ENCODE data around the gene RABGAP1L. TPM values are rescaled to one million over a fixed set of nuclear protein-coding genes. Genes with fewer than 3 reads are reported as not detected.
"Not testable (repeated sequence)": the region's sequence is repeated elsewhere in the genome, so short reads cannot be mapped to it uniquely, and the experiment has no call there.

RABGAP1L gene
- total RNA-seq, 1 donor from 2014 or later, result 28.8 TPM

DNA sequence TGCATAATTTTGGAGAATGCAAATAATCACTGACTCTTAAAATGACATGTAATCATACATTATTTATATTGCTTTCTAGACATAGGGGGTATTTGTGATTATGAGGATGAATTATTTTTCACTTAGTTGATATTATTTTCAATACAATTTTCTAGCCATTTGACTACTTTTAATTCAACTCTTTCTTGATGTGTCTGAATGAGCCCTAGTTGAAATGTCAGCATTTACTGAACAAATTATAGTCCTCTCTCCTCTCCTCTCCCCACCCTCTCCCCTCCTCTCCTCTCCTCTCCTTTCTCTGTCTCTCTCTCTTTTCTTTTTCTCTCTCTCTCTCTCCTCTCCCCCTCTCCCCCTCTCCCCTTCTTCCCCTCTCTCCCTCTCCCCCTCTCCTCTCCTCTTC is 483.1 kb downstream of the RABGAP1L start:
- intact Hi-C loops (cut with micrococcal nuclease), result no loop called here
- peaks cover 5% of the 10 kb centered on the region for H3K36me3 Mint-ChIP-seq (ENCODE audit: low read depth)
- DNase-seq (ENCODE audit: low spot score), result no peak
- no peaks in the 10 kb centered on the region for H3K9me3 Mint-ChIP-seq
- H3K4me1 Mint-ChIP-seq (ENCODE audit: low read depth), result peaks cover 2% of the 10 kb centered on the region
- no peak overlapping the region for H3K4me3 Mint-ChIP-seq (ENCODE audit: low read depth)
- no peaks in the 10 kb centered on the region for H3K27me3 Mint-ChIP-seq (ENCODE audit: low read depth)
- H3K27ac Mint-ChIP-seq, result no peak overlapping the region

DNA sequence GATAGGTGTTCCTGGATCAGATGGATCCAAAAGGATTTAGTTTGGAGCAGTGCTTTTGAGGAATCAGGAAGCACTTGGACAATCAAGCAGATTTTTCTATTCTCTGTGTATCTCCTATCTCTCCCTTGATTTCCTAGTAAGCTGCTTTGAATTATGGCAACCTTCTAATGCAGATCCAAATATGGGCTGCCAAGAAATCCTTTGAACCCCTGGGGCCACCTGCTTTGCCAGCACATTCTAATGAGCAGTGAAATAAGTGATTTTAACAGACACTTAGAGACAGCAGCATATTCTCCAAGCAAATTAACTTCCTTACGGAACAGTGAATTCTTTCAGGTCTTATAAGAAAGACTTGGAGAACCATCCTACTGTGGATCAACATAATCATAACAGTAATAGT is 483.9 kb downstream of the RABGAP1L start:
- intact Hi-C loops (cut with micrococcal nuclease), result no loop called here
- no peaks in the 10 kb centered on the region for H3K27me3 Mint-ChIP-seq (ENCODE audit: low read depth)
- no peak overlapping the region for H3K4me3 Mint-ChIP-seq (ENCODE audit: low read depth)
- peaks cover 3% of the 10 kb centered on the region for H3K9me3 Mint-ChIP-seq
- no peak for DNase-seq (ENCODE audit: low spot score)
- H3K36me3 Mint-ChIP-seq (ENCODE audit: low read depth), result no peaks in the 10 kb centered on the region
- H3K27ac Mint-ChIP-seq, result no peak overlapping the region
- H3K4me1 Mint-ChIP-seq (ENCODE audit: low read depth), result peaks cover 2% of the 10 kb centered on the region

DNA sequence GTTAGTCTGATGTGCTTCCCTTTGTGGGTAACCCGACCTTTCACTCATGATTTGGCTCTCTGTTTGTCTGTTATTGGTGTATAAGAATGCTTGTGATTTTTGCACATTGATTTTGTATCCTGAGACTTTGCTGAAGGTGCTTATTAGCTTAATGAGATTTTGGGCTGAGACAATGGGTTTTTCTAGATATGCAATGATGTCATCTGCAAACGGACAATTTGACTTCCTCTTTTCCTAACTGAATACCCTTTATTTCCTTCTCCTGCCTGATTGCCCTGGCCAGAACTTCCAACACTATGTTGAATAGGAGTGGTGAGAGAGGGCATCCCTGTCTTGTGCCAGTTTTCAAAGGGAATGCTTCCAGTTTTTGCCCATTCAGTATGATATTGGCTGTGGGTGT is 490.3 kb downstream of the RABGAP1L start:
- H3K4me1 Mint-ChIP-seq (ENCODE audit: low read depth); H3K27me3 Mint-ChIP-seq (ENCODE audit: low read depth); DNase-seq (ENCODE audit: low spot score); H3K4me3 Mint-ChIP-seq (ENCODE audit: low read depth); intact Hi-C loops (cut with micrococcal nuclease); H3K9me3 Mint-ChIP-seq; H3K36me3 Mint-ChIP-seq (ENCODE audit: low read depth); H3K27ac Mint-ChIP-seq: not testable (repeated sequence)

DNA sequence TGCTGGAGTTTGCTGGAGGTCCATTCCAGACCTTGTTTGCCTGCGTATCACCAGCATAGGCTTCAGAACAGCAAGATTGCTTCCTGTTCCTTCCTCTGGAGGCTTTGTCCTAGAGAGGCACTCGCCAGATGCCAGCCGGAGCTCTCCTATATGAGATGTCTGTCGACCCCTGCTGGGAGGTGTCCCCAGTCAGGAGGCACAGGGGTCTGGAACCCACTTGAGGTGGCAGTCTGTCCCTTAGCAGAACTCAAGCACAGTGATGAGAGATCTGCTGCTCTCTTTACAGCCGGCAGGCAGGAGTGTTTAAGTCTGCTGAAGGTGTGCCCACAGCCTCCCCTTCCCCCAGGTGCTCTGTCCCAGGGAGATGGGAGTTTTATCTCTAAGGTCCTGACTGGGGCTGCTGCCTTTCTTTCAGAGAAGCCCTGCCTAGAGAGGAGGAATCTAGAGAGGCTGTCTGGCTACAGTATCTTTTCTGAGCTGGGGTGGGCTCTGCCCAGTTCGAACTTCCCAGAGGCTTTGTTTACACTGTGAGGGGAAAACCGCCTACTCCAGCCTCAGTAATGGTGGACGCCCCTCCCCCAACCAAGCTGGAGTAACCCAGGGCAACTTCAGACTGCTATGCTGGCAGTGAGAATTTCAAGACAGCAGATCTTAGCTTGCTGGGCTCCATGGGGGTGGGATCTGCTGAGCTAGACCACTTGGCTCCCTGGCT is 493.4 kb downstream of the RABGAP1L start:
- Mint-ChIP-seq H3K27me3 (ENCODE audit: low read depth) (no peaks in the 10 kb centered on the region), H3K9me3 (peaks cover 14% of the 10 kb centered on the region), H3K27ac (no peak overlapping the region), H3K4me1 (ENCODE audit: low read depth) (no peaks in the 10 kb centered on the region), H3K36me3 (ENCODE audit: low read depth) (no peaks in the 10 kb centered on the region), H3K4me3 (ENCODE audit: low read depth) (no peak overlapping the region)
- DNase-seq (ENCODE audit: low spot score), result no peak
- intact Hi-C loops (cut with micrococcal nuclease), result no loop called here

DNA sequence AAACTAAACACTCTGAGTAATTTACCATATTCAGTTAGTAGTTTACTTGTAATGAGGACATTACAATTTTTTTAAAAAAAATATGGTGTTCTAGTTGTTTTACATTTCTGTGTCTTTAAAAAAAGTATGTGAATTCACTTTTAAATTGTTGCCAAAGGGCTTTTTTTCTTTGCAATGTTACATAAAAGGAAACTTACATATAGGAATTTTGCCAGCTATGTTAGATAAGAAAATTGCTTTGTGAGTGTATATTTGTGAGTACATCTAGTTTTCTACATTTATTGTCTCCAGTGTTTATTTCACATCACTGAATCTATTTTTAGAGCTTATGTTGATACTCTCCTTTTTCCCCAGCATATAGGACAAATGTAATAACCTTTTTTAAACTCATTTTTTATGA is 495.2 kb downstream of the RABGAP1L start:
- H3K9me3 Mint-ChIP-seq, result peaks cover 9% of the 10 kb centered on the region
- H3K4me3 Mint-ChIP-seq (ENCODE audit: low read depth), result no peak overlapping the region
- H3K36me3 Mint-ChIP-seq (ENCODE audit: low read depth), result no peaks in the 10 kb centered on the region
- intact Hi-C loops (cut with micrococcal nuclease), result no loop called here
- no peak for DNase-seq (ENCODE audit: low spot score)
- no peaks in the 10 kb centered on the region for H3K4me1 Mint-ChIP-seq (ENCODE audit: low read depth)
- no peak overlapping the region for H3K27ac Mint-ChIP-seq
- no peaks in the 10 kb centered on the region for H3K27me3 Mint-ChIP-seq (ENCODE audit: low read depth)

DNA sequence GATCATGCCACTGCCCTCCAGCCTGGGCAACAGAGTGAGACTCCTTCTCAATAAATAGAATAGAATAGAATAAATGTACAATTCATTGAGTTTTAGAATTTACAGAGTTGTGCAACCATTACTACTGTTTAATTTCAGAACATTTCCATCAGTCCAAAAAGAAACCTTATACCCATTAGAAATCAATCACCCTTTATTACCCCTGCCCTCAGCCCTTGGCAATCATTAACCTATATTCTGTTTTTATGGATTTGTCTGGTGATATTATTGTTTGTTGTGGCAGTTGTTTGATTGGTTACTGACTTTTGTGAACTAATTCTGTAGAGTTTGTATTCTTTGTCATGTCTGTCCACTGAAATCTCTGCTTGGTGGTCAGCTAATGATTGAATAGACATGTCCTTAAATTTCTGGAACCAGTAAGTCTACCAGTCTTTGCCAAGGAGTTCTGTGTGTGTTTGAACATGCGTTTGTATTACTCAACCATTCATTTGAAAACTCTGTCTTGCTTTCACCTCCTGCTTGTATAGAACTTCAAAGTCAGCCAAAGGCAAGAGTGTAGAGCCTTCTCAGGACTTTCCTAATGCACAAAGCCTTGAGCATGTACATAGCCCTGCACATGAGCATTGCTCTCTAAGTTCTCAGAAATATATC is 497.2 kb downstream of the RABGAP1L start:
- Mint-ChIP-seq H3K27me3 (ENCODE audit: low read depth) (no peaks in the 10 kb centered on the region), H3K9me3 (peaks cover 9% of the 10 kb centered on the region), H3K4me1 (ENCODE audit: low read depth) (no peaks in the 10 kb centered on the region)

DNA sequence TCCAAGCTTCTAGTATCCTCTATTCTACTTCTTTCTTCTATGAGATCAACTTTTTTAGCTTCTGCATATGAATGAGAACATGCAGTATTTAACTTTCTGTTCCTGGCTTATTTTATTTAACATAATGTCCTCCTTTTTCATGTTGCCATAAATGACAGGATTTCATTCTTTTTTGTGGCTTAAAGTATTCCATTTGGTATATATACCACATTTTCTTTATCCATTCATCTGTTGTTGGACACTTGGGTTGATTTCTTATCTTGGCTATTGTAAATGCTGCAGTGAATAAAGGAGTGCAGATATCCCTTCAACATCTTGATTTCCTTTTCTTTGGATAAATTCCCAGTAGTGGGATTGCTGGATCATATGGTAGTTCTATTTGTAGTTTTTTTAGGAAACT is 498.1 kb downstream of the RABGAP1L start:
- peaks cover 7% of the 10 kb centered on the region for H3K9me3 Mint-ChIP-seq
- no peaks in the 10 kb centered on the region for H3K36me3 Mint-ChIP-seq (ENCODE audit: low read depth)
- no peak for DNase-seq (ENCODE audit: low spot score)
- H3K27ac Mint-ChIP-seq, result no peak overlapping the region
- no peaks in the 10 kb centered on the region for H3K4me1 Mint-ChIP-seq (ENCODE audit: low read depth)
- intact Hi-C loops (cut with micrococcal nuclease), result no loop called here
- no peak overlapping the region for H3K4me3 Mint-ChIP-seq (ENCODE audit: low read depth)
- H3K27me3 Mint-ChIP-seq (ENCODE audit: low read depth), result no peaks in the 10 kb centered on the region

More for the DNA sequence above, 497.2 kb downstream of the RABGAP1L start:
- intact Hi-C loops (cut with micrococcal nuclease), result no loop called here
- no peak for DNase-seq (ENCODE audit: low spot score)
- no peak overlapping the region for H3K27ac Mint-ChIP-seq
- no peaks in the 10 kb centered on the region for H3K36me3 Mint-ChIP-seq (ENCODE audit: low read depth)
- H3K4me3 Mint-ChIP-seq (ENCODE audit: low read depth), result no peak overlapping the region

DNA sequence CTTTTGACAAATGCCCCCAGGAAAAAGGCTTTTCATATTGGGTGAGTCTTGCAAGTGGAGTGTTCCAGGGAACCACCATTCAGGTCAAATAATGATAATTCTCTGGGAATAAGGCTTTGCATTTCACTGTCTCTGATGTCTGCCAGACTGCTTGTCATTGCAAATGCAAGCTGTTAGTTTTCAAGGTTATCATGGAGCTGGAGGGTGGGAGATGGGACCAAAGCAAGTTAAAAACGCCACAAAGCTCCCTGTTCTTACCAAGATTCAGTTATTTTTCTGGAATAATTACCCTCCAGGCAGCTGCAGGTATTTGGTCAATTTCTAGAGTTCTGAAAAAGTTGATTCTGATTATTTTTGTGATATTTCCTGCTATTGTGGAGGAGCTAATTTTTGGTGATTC is 498.6 kb downstream of the RABGAP1L start:
- no peak overlapping the region for H3K27ac Mint-ChIP-seq
- DNase-seq (ENCODE audit: low spot score), result no peak
- no peaks in the 10 kb centered on the region for H3K27me3 Mint-ChIP-seq (ENCODE audit: low read depth)
- no peak overlapping the region for H3K4me3 Mint-ChIP-seq (ENCODE audit: low read depth)
- intact Hi-C loops (cut with micrococcal nuclease), result no loop called here
- no peaks in the 10 kb centered on the region for H3K4me1 Mint-ChIP-seq (ENCODE audit: low read depth)
- peaks cover 5% of the 10 kb centered on the region for H3K9me3 Mint-ChIP-seq
- no peaks in the 10 kb centered on the region for H3K36me3 Mint-ChIP-seq (ENCODE audit: low read depth)

DNA sequence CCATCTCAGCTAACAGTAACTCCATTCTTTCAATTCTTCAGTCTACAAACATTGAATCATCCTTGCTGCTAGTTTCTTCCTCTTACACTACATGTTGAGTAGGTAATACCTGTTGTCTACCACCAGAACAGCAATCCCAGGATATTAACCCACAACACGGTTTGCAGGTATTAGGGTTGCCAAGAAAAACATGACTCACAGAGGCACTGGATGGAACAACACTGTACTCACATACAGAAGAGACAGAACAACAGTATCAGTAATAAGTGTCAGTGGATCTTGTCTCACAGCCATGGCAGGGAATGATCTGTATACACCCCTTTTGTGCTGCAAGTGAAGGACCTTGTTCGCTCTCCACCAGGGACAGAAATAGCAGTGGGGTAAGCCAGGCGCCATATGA is 500.5 kb downstream of the RABGAP1L start:
- H3K27me3 Mint-ChIP-seq (ENCODE audit: low read depth), result no peaks in the 10 kb centered on the region
- intact Hi-C loops (cut with micrococcal nuclease), result no loop called here
- H3K27ac Mint-ChIP-seq, result no peak overlapping the region
- DNase-seq (ENCODE audit: low spot score), result no peak
- no peaks in the 10 kb centered on the region for H3K4me1 Mint-ChIP-seq (ENCODE audit: low read depth)
- peaks cover 5% of the 10 kb centered on the region for H3K9me3 Mint-ChIP-seq
- H3K36me3 Mint-ChIP-seq (ENCODE audit: low read depth), result no peaks in the 10 kb centered on the region
- no peak overlapping the region for H3K4me3 Mint-ChIP-seq (ENCODE audit: low read depth)

DNA sequence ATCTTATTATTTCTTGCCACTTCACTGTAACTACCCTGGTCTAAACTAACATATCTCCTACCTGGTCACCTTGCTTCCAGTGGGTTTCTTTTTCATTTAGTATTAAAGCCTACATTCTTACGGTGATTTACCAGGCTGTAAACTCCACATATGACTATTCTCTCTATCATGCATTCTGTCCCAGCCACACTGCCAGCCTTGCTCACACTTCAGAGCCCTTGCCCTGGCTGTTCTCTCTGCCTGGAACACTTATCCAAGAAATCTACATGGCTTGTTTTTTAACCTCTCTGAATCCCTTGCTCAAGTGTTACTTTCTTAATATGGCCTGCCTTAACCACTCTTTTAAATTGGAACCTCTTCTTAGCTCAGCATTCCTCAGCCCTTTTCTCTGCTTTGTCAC is 501.2 kb downstream of the RABGAP1L start:
- Mint-ChIP-seq H3K27me3 (ENCODE audit: low read depth) (no peaks in the 10 kb centered on the region), H3K4me3 (ENCODE audit: low read depth) (no peak overlapping the region), H3K4me1 (ENCODE audit: low read depth) (no peaks in the 10 kb centered on the region), H3K36me3 (ENCODE audit: low read depth) (no peaks in the 10 kb centered on the region), H3K9me3 (peaks cover 5% of the 10 kb centered on the region), H3K27ac (no peak overlapping the region)
- no peak for DNase-seq (ENCODE audit: low spot score)
- intact Hi-C loops (cut with micrococcal nuclease), result no loop called here

DNA sequence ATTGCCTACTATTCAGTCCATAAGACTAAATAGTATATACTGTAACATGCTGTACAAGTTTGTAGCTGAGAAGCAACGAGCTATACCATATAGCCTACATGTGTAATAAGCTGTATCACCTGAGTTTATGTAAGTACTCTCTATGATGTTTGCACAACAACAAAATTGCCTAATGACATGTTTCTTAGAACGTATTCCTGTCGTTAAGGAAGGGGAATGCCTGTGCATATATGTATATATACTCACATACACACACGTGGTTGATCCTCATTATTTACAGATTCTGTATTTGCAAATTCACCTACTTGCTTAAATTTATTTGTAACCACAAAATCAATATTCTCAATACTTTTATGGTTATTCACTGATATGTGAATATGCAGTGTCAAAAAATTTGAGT is 504.0 kb downstream of the RABGAP1L start:
- Mint-ChIP-seq H3K4me1 (ENCODE audit: low read depth) (no peaks in the 10 kb centered on the region), H3K36me3 (ENCODE audit: low read depth) (no peaks in the 10 kb centered on the region), H3K4me3 (ENCODE audit: low read depth) (no peak overlapping the region), H3K9me3 (no peaks in the 10 kb centered on the region), H3K27ac (no peak overlapping the region), H3K27me3 (ENCODE audit: low read depth) (no peaks in the 10 kb centered on the region)
- DNase-seq (ENCODE audit: low spot score), result no peak
- intact Hi-C loops (cut with micrococcal nuclease), result no loop called here

DNA sequence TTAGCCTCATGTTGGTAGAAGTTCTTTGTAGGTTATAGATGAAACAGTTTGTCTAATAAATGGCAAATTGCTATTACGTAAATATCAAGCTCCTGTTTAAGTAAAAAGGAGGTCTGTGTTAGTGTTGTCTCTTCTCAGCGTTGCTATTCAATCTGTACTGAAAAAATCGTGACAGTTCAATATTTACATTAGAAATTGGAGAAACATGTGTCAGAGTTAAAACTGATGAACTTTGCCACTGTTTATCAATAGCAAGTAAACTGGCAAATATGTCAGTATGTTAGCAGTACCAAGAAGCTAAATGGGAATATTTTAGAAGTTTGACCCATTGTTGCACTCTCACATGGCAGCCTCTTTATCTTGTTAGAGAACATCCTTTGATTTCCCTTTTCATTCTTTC is 506.9 kb downstream of the RABGAP1L start:
- Mint-ChIP-seq H3K27ac (no peak overlapping the region), H3K4me1 (ENCODE audit: low read depth) (no peaks in the 10 kb centered on the region), H3K27me3 (ENCODE audit: low read depth) (no peaks in the 10 kb centered on the region), H3K9me3 (peaks cover 10% of the 10 kb centered on the region), H3K4me3 (ENCODE audit: low read depth) (no peak overlapping the region), H3K36me3 (ENCODE audit: low read depth) (no peaks in the 10 kb centered on the region)
- intact Hi-C loops (cut with micrococcal nuclease), result no loop called here
- DNase-seq (ENCODE audit: low spot score), result no peak

DNA sequence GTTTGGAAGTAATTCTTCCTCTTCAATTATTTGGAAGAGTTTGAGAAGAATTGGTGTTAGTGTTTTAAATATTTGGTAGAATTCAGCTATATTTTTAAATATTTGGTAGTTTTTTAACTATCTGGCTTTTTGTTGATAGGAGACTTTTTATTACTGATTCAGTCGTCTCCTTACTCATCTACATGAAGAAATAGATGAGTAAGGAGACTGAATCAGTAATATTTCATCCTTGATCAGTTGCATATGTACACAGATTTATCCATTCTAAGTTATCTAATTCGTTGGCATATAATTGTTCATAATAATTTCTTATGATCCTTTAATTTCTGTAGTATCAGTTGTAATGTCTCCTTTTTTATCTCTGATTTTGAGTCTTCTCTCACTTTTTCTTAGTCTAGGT is 512.5 kb downstream of the RABGAP1L start:
- Mint-ChIP-seq H3K27me3 (ENCODE audit: low read depth) (no peaks in the 10 kb centered on the region), H3K9me3 (peaks cover 10% of the 10 kb centered on the region), H3K4me3 (ENCODE audit: low read depth) (no peak overlapping the region), H3K36me3 (ENCODE audit: low read depth) (no peaks in the 10 kb centered on the region), H3K4me1 (ENCODE audit: low read depth) (no peaks in the 10 kb centered on the region), H3K27ac (no peak overlapping the region)
- intact Hi-C loops (cut with micrococcal nuclease), result no loop called here
- DNase-seq (ENCODE audit: low spot score), result no peak

Measured in activated T-helper 2 cell treated with anti-CD3 and anti-CD28 coated beads, Interferon-gamma antibody, Interleukin-2, Interleukin-4, amounts not matched to agents 10 μg/mL and 5 μg/mL and 100 μg/mL, durations not matched to agents 14 hours and 24 hours and 36 hours (primary cell).